Breast epithelium (tissue), 4 donors: ENCODE results near the gene PLA2G15. TPM values are rescaled to one million over a fixed set of nuclear protein-coding genes. Genes with fewer than 3 reads are reported as not detected.

Experiments
- DNase-seq, 2 donors: peaks; one replicate each; pipeline ENCODE4 v3.0.0-alpha.2; 2019; ENCODE audit warnings: low spot score in 2 of 2
- H3K27ac ChIP-seq, 2 donors: fragments of 200-600 bp; sonication (generic) in 1 of 2; one replicate each; pipeline ENCODE4 v1.5.1; 2016 to 2019; ENCODE audit warnings: mild to moderate bottlenecking in 1 of 2
- H3K27me3 ChIP-seq, 2 donors: fragments of 200-600 bp; sonication (generic) in 1 of 2; one replicate each; pipeline versions ENCODE4 v1.5.1 to v1.6.0; 2017 to 2019; ENCODE audit warnings: control low read depth in 1 of 2, mild to moderate bottlenecking in 1 of 2
- H3K36me3 ChIP-seq: fragments of 200-600 bp; one replicate; pipeline ENCODE4 v1.5.1; 2019
- H3K4me1 ChIP-seq, 2 donors: fragments of 200-600 bp; sonication (generic); one replicate each; pipeline ENCODE4 v1.5.1; 2016 to 2019; ENCODE audit warnings: control low read depth in 1 of 2
- H3K4me3 ChIP-seq, 3 donors: fragments of 200-600 bp; sonication (generic); 1 replicate in 2 of 3; 2 replicates in 1 of 3; pipeline ENCODE4 v1.5.1; 2016 to 2019; ENCODE audit warnings: mild to moderate bottlenecking in 3 of 3, moderate library complexity in 2 of 3
- H3K9me3 ChIP-seq, 2 donors: fragments of 200-600 bp; sonication (generic) in 1 of 2; one replicate each; pipeline ENCODE4 v1.5.1; 2016 to 2019; ENCODE audit warnings: control low read depth in 1 of 2
- CTCF ChIP-seq, 3 donors: fragments of 450-650 bp; IDR thresholded peaks; one replicate each; pipeline ENCODE4 v1.5.1; 2016 to 2017; ENCODE audit warnings: antibody characterized with exemption in 3 of 3, mild to moderate bottlenecking in 3 of 3, moderate library complexity in 3 of 3
- POLR2A ChIP-seq: fragments of 450-650 bp; IDR thresholded peaks from one replicate; pipeline ENCODE4 v1.6.1; 2016; ENCODE audit warnings: antibody characterized with exemption, mild to moderate bottlenecking, moderate library complexity
- POLR2AphosphoS5 ChIP-seq, 3 donors: sonication (generic); formaldehyde crosslinking; IDR thresholded peaks; one replicate each; pipeline ENCODE4 v1.6.1; 2017; ENCODE audit warnings: antibody characterized with exemption in 3 of 3
- intact Hi-C: fragments of 100-400 bp; cut with DNase I; formaldehyde crosslinking; loops from one replicate; pipeline ENCODE4 v1.15.1; 2023; ENCODE audit warnings: low total_unique reads
- total RNA-seq, 3 donors: library from RNA; depleted of rRNA; stranded (reverse); fragments of >200 nt; gene quantifications; one replicate each; pipeline ENCODE4 v1.1.0, GENCODE V29; 2016

PLA2G15 gene
- total RNA-seq, 3 donors from 2014 or later: 15.4 to 34.7 (median 19.8) TPM

- Histone ChIP-seq H3K27ac (peak overlapping the region in 1 of 2 donors; percentile 65), H3K36me3 (peaks cover 4% of the 10 kb centered on the region), H3K9me3 (no peaks in the 10 kb centered on the region), H3K27me3 (no peaks in the 10 kb centered on the region), H3K4me1 (no peaks in the 10 kb centered on the region), H3K4me3 (no peak overlapping the region)
- intact Hi-C loops: no loop called here
- DNase-seq: no peak
- no peak for TF ChIP-seq CTCF (IDR thresholded peaks at IDR 0.05)
- no peak for TF ChIP-seq POLR2A
- no peak for TF ChIP-seq POLR2AphosphoS5 (IDR thresholded peaks at IDR 0.05)
Observed at GRCh38 chr16:68297908-68298307, 52.7 kb downstream of the PLA2G15 start.

- Histone ChIP-seq H3K9me3 (no peaks in the 10 kb centered on the region), H3K27me3 (no peaks in the 10 kb centered on the region), H3K4me1 (no peaks in the 10 kb centered on the region), H3K36me3 (peaks cover 4% of the 10 kb centered on the region), H3K4me3 (no peak overlapping the region), H3K27ac (peak overlapping the region in 1 of 2 donors; percentile 65)
- DNase-seq: no peak
- intact Hi-C loops: no loop called here
- TF ChIP-seq CTCF (IDR thresholded peaks at IDR 0.05) (no peak), POLR2AphosphoS5 (IDR thresholded peaks at IDR 0.05) (no peak), POLR2A (no peak)
Observed at GRCh38 chr16:68298312-68298711, 53.1 kb downstream of the PLA2G15 start.

GRCh38 chr16:68298907-68299561, 53.9 kb downstream of the PLA2G15 start:
- no peak for DNase-seq
- Histone ChIP-seq H3K27me3 (no peaks in the 10 kb centered on the region), H3K27ac (peak overlapping the region; percentile 11 to 65), H3K9me3 (no peaks in the 10 kb centered on the region), H3K4me3 (no peak overlapping the region), H3K4me1 (no peaks in the 10 kb centered on the region), H3K36me3 (peaks cover 4% of the 10 kb centered on the region)
- TF ChIP-seq POLR2A: no peak
- TF ChIP-seq CTCF (IDR thresholded peaks at IDR 0.05): no peak
- intact Hi-C loops: no loop called here

- intact Hi-C loops: no loop called here
- peaks cover 4% of the 10 kb centered on the region for H3K36me3 ChIP-seq
- peak overlapping the region in 1 of 2 donors; percentile 65 for H3K27ac ChIP-seq
Observed at GRCh38 chr16:68299571-68300453, 54.6 kb downstream of the PLA2G15 start.

More at GRCh38 chr16:68299571-68300453, 54.6 kb downstream of the PLA2G15 start:
- TF ChIP-seq POLR2AphosphoS5 (IDR thresholded peaks at IDR 0.05): no peak
- no peak for TF ChIP-seq POLR2A
- no peak for TF ChIP-seq CTCF (IDR thresholded peaks at IDR 0.05)
- DNase-seq: no peak
- H3K27me3 ChIP-seq: no peaks in the 10 kb centered on the region
- no peak overlapping the region for H3K4me3 ChIP-seq
- no peaks in the 10 kb centered on the region for H3K9me3 ChIP-seq
- no peaks in the 10 kb centered on the region for H3K4me1 ChIP-seq
